ENCODE results near the gene RFC4.
A peak's percentile ranks its signal among the peaks of the same experiment; 100 is the strongest.

Gene RFC4

DNA sequence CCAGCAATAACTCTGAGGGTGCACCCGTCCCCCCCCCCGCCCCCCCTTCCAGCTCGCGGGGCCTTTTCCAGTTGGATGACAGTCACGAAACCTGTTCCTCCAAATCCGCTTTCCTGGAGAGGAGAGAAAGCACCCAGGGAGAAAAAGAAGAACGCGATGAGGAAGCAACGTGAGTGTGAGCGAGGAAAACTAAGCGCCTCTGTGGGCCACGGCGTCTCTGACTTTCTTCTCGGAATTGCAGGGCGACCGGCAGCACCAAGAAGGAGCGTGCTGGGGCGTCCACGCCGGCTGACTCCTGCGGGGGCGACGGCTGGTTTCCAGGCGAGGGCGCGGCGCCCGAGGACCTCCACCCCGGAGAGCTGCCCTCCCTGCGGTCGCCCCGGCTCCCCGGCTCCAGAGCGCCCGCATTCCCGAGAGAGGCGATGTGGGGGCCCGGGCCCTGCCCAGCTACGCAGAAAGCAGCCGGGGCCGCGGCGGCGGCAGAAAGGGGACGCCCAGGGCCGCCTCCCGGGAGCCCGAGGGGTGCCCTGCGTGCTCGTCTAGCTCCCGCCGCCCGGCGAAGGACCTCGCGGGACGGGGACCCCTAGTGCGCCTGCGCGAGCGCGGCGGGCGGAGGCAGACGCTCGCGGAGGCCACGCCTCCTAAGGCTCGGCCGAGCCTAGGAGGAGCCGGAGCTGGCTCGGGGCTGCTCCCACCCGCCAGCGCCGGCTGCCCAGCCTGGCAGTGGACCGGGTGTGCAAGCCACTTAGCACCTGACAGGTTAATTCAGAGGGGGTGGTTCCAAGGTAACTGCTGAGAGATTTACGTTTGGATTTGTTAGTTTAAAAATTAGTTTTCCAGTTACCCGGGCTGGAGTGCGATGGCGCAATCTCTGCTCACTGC is 20.9 kb upstream of the RFC4 start (continued):
- TF ChIP-seq ZNF843 (tag by site-specific recombination; IDR thresholded peaks at IDR 0.05): no peak
- TF ChIP-seq HOXC10 (CRISPR knock-in tag; IDR thresholded peaks at IDR 0.05): no peak
- no peak for TF ChIP-seq ZNF19 (tag by site-specific recombination; IDR thresholded peaks at IDR 0.05; ENCODE audit: low read depth)
- TF ChIP-seq KLF16 (tag by site-specific recombination; IDR thresholded peaks at IDR 0.05): no peak
- TF ChIP-seq ZNF555 (tag by site-specific recombination; conservative IDR thresholded peaks at IDR 0.05): no peak
- no peak for TF ChIP-seq MZF1 (tag by site-specific recombination; IDR thresholded peaks at IDR 0.05; ENCODE audit: borderline replicate concordance)
- no peak for TF ChIP-seq BCL11B (tag by site-specific recombination; IDR thresholded peaks at IDR 0.05; ENCODE audit: low read depth)
- no peak for TF ChIP-seq ZNF785 (tag by site-specific recombination; IDR thresholded peaks at IDR 0.05)
- TF ChIP-seq, protein P1, sequence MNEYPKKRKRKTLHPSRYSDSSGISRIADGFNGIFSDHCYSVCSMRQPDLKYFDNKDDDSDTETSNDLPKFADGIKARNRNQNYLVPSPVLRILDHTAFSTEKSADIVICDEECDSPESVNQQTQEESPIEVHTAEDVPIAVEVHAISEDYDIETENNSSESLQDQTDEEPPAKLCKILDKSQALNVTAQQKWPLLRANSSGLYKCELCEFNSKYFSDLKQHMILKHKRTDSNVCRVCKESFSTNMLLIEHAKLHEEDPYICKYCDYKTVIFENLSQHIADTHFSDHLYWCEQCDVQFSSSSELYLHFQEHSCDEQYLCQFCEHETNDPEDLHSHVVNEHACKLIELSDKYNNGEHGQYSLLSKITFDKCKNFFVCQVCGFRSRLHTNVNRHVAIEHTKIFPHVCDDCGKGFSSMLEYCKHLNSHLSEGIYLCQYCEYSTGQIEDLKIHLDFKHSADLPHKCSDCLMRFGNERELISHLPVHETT (tag by site-specific recombination; IDR thresholded peaks at IDR 0.05): no peak
- TF ChIP-seq, protein P2, sequence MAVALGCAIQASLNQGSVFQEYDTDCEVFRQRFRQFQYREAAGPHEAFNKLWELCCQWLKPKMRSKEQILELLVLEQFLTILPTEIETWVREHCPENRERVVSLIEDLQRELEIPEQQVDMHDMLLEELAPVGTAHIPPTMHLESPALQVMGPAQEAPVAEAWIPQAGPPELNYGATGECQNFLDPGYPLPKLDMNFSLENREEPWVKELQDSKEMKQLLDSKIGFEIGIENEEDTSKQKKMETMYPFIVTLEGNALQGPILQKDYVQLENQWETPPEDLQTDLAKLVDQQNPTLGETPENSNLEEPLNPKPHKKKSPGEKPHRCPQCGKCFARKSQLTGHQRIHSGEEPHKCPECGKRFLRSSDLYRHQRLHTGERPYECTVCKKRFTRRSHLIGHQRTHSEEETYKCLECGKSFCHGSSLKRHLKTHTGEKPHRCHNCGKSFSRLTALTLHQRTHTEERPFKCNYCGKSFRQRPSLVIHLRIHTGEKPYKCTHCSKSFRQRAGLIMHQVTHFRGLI (tag by site-specific recombination; IDR thresholded peaks at IDR 0.05): no peak
- no peak for TF ChIP-seq SCRT1 (tag by site-specific recombination; IDR thresholded peaks at IDR 0.05; ENCODE audit: borderline replicate concordance)
- no peak for TF ChIP-seq ZNF366 (tag by site-specific recombination; conservative IDR thresholded peaks at IDR 0.05)
- 0 out of 2 replicates have a peak, but pooled peaks have one; percentile 31 for TF ChIP-seq ZNF660 (tag by site-specific recombination; IDR thresholded peaks at IDR 0.05)
- TF ChIP-seq, protein P3, sequence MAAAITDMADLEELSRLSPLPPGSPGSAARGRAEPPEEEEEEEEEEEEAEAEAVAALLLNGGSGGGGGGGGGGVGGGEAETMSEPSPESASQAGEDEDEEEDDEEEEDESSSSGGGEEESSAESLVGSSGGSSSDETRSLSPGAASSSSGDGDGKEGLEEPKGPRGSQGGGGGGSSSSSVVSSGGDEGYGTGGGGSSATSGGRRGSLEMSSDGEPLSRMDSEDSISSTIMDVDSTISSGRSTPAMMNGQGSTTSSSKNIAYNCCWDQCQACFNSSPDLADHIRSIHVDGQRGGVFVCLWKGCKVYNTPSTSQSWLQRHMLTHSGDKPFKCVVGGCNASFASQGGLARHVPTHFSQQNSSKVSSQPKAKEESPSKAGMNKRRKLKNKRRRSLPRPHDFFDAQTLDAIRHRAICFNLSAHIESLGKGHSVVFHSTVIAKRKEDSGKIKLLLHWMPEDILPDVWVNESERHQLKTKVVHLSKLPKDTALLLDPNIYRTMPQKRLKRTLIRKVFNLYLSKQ (tag by site-specific recombination; IDR thresholded peaks at IDR 0.05; ENCODE audit: borderline replicate concordance): no peak
- no peak for TF ChIP-seq ZNF76 (tag by site-specific recombination; IDR thresholded peaks at IDR 0.05; ENCODE audit: borderline replicate concordance, low read depth)
- TF ChIP-seq SP2 (tag by site-specific recombination; IDR thresholded peaks at IDR 0.05): peak; percentile 30
- TF ChIP-seq ZNF624 (tag by site-specific recombination; IDR thresholded peaks at IDR 0.05): no peak
- TF ChIP-seq, protein P4, sequence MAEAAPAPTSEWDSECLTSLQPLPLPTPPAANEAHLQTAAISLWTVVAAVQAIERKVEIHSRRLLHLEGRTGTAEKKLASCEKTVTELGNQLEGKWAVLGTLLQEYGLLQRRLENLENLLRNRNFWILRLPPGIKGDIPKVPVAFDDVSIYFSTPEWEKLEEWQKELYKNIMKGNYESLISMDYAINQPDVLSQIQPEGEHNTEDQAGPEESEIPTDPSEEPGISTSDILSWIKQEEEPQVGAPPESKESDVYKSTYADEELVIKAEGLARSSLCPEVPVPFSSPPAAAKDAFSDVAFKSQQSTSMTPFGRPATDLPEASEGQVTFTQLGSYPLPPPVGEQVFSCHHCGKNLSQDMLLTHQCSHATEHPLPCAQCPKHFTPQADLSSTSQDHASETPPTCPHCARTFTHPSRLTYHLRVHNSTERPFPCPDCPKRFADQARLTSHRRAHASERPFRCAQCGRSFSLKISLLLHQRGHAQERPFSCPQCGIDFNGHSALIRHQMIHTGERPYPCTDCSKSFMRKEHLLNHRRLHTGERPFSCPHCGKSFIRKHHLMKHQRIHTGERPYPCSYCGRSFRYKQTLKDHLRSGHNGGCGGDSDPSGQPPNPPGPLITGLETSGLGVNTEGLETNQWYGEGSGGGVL (tag by site-specific recombination; IDR thresholded peaks at IDR 0.05): peak; percentile 35; the same call in 1 of the 2 replicates
- no peak for TF ChIP-seq ZNF112 (tag by site-specific recombination; IDR thresholded peaks at IDR 0.05)
- TF ChIP-seq ZNF10 (tag by site-specific recombination; IDR thresholded peaks at IDR 0.05): no peak
- no peak for TF ChIP-seq ZNF394 (tag by site-specific recombination; IDR thresholded peaks at IDR 0.05; ENCODE audit: borderline replicate concordance)
- TF ChIP-seq, protein P5, sequence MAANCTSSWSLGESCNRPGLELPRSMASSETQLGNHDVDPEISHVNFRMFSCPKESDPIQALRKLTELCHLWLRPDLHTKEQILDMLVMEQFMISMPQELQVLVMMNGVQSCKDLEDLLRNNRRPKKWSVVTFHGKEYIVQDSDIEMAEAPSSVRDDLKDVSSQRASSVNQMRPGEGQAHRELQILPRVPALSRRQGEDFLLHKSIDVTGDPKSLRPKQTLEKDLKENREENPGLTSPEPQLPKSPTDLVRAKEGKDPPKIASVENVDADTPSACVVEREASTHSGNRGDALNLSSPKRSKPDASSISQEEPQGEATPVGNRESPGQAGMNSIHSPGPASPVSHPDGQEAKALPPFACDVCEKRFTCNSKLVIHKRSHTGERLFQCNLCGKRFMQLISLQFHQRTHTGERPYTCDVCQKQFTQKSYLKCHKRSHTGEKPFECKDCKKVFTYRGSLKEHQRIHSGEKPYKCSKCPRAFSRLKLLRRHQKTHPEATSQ (tag by site-specific recombination; IDR thresholded peaks at IDR 0.05): no peak
- no peak for TF ChIP-seq GLI4 (tag by site-specific recombination; IDR thresholded peaks at IDR 0.05)
- no peak for TF ChIP-seq ZNF510 (tag by site-specific recombination; IDR thresholded peaks at IDR 0.05; ENCODE audit: insufficient replicate concordance)
- TF ChIP-seq ZFP37 (tag by site-specific recombination; IDR thresholded peaks at IDR 0.05): no peak
- TF ChIP-seq ZNF544 (tag by site-specific recombination; IDR thresholded peaks at IDR 0.05): no peak
- TF ChIP-seq ZNF529 (tag by site-specific recombination; IDR thresholded peaks at IDR 0.05; ENCODE audit: insufficient replicate concordance): no peak
- no peak for TF ChIP-seq ZNF426 (tag by site-specific recombination; IDR thresholded peaks at IDR 0.05)
- TF ChIP-seq, protein P6, sequence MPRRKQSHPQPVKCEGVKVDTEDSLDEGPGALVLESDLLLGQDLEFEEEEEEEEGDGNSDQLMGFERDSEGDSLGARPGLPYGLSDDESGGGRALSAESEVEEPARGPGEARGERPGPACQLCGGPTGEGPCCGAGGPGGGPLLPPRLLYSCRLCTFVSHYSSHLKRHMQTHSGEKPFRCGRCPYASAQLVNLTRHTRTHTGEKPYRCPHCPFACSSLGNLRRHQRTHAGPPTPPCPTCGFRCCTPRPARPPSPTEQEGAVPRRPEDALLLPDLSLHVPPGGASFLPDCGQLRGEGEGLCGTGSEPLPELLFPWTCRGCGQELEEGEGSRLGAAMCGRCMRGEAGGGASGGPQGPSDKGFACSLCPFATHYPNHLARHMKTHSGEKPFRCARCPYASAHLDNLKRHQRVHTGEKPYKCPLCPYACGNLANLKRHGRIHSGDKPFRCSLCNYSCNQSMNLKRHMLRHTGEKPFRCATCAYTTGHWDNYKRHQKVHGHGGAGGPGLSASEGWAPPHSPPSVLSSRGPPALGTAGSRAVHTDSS (tag by site-specific recombination; IDR thresholded peaks at IDR 0.05): no peak
- no peak for TF ChIP-seq ZNF596 (tag by site-specific recombination; IDR thresholded peaks at IDR 0.05)
- TF ChIP-seq ZNF248 (tag by site-specific recombination; IDR thresholded peaks at IDR 0.05): no peak

All from HEK293 (cell line).